ENCODE measurements around the gene GPRC5A. TPM values are rescaled to one million over a fixed set of nuclear protein-coding genes. Genes with fewer than 3 reads are reported as not detected.
A peak's percentile ranks its signal among the peaks of the same experiment; 100 is the strongest.

GPRC5A gene
- total and polyA plus RNA-seq, 2 of the 8 experiments (the other 6 are each of a cell fraction or from before 2014, with no cell fraction given): 1.0 to 1.4 TPM

- TF ChIP-seq, protein P1, sequence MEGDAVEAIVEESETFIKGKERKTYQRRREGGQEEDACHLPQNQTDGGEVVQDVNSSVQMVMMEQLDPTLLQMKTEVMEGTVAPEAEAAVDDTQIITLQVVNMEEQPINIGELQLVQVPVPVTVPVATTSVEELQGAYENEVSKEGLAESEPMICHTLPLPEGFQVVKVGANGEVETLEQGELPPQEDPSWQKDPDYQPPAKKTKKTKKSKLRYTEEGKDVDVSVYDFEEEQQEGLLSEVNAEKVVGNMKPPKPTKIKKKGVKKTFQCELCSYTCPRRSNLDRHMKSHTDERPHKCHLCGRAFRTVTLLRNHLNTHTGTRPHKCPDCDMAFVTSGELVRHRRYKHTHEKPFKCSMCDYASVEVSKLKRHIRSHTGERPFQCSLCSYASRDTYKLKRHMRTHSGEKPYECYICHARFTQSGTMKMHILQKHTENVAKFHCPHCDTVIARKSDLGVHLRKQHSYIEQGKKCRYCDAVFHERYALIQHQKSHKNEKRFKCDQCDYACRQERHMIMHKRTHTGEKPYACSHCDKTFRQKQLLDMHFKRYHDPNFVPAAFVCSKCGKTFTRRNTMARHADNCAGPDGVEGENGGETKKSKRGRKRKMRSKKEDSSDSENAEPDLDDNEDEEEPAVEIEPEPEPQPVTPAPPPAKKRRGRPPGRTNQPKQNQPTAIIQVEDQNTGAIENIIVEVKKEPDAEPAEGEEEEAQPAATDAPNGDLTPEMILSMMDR (IDR thresholded peaks at IDR 0.05; ENCODE audit: control extremely low read depth in 1 of 3, insufficient read depth in 1 of 3, low read depth in 1 of 3, low read length in 3 of 3): peak; percentile 93 to 99 (median 94)
Measured at GRCh38 chr12:12916135-12916944, 25.0 kb downstream of the GPRC5A start (continued).
